Activated CD8-positive, alpha-beta memory T cell treated with anti-CD3 and anti-CD28 coated beads for 36 hours (primary cell): ENCODE results near the gene SLC6A5. TPM values are rescaled to one million over a fixed set of nuclear protein-coding genes. Genes with fewer than 3 reads are reported as not detected.

Experiments
- CTCF ChIA-PET: fragments of 350-600 bp; sonication (Branson Sonifier 250); formaldehyde crosslinking; loops from one replicate; lab custom pipeline; 2021; ENCODE audit warnings: antibody characterized with exemption; lab: Charles Lee
- POLR2A ChIA-PET: fragments of 350-600 bp; sonication (Branson Sonifier 250); formaldehyde crosslinking; loops from one replicate; lab custom pipeline; 2021; ENCODE audit warnings: antibody characterized with exemption; lab: Charles Lee
- total RNA-seq, 2 experiments: library from RNA; stranded (reverse); gene quantifications; one replicate each; pipeline ENCODE4 v1.2.3, GENCODE V29; 2021

The SLC6A5 gene
- total RNA-seq, 2 experiments from 2014 or later: not detected

GRCh38 chr11:20616920-20617319 lies 17.5 kb downstream of the SLC6A5 start:
- POLR2A ChIA-PET: no interaction called here
- CTCF ChIA-PET: no interaction called here

GRCh38 chr11:20617346-20618005 lies 18.1 kb downstream of the SLC6A5 start:
- CTCF ChIA-PET: no interaction called here
- POLR2A ChIA-PET: no interaction called here

- POLR2A ChIA-PET: no interaction called here
- CTCF ChIA-PET: no interaction called here
These were observed 18.7 kb downstream of the SLC6A5 start for GRCh38 chr11:20618083-20618482.

- ChIA-PET POLR2A (no interaction called here), CTCF (no interaction called here)
These were observed 21.6 kb downstream of the SLC6A5 start for GRCh38 chr11:20620988-20621387.

- CTCF ChIA-PET: no interaction called here
- POLR2A ChIA-PET: no interaction called here
These were observed 22.3 kb downstream of the SLC6A5 start for GRCh38 chr11:20621679-20622078.

GRCh38 chr11:20623252-20623651 lies 23.8 kb downstream of the SLC6A5 start:
- ChIA-PET POLR2A (no interaction called here), CTCF (no interaction called here)

GRCh38 chr11:20626279-20626678 lies 26.9 kb downstream of the SLC6A5 start:
- ChIA-PET CTCF (no interaction called here), POLR2A (no interaction called here)

GRCh38 chr11:20627026-20627425 lies 27.6 kb downstream of the SLC6A5 start:
- CTCF ChIA-PET: no interaction called here
- POLR2A ChIA-PET: no interaction called here

- ChIA-PET CTCF (no interaction called here), POLR2A (no interaction called here)
These were observed 28.3 kb downstream of the SLC6A5 start for GRCh38 chr11:20627701-20628100.

- CTCF ChIA-PET: no interaction called here
- POLR2A ChIA-PET: no interaction called here
These were observed 32.2 kb downstream of the SLC6A5 start for GRCh38 chr11:20631519-20632168.

- CTCF ChIA-PET: no interaction called here
- POLR2A ChIA-PET: no interaction called here
These were observed 32.7 kb downstream of the SLC6A5 start for GRCh38 chr11:20632169-20632532.

- ChIA-PET CTCF (interaction anchor here (1.4 kb wide), 1 partner anchor 13 kb away, joined by 3 read pairs; no protein-coding TSS in a partner anchor), POLR2A (no interaction called here)
These were observed 34.6 kb downstream of the SLC6A5 start for GRCh38 chr11:20634044-20634443.

GRCh38 chr11:20634781-20635180 lies 35.4 kb downstream of the SLC6A5 start:
- CTCF ChIA-PET: interaction anchor here (1.4 kb wide), 1 partner anchor 12 kb away, joined by 3 read pairs; no protein-coding TSS in a partner anchor
- POLR2A ChIA-PET: no interaction called here

- POLR2A ChIA-PET: no interaction called here
- CTCF ChIA-PET: interaction anchor here (0.5 to 1.9 kb wide), 2 partner anchors 9 to 10 kb away, joined by 3 to 5 read pairs; no protein-coding TSS in a partner anchor
These were observed 38.7 kb downstream of the SLC6A5 start for GRCh38 chr11:20638074-20638473.

GRCh38 chr11:20639688-20640087 lies 40.3 kb downstream of the SLC6A5 start:
- CTCF ChIA-PET: interaction anchor here (1.9 kb wide), 1 partner anchor 8 kb away, joined by 5 read pairs; no protein-coding TSS in a partner anchor
- POLR2A ChIA-PET: no interaction called here

GRCh38 chr11:20640401-20640800 lies 41.0 kb downstream of the SLC6A5 start:
- POLR2A ChIA-PET: no interaction called here
- CTCF ChIA-PET: no interaction called here

- ChIA-PET CTCF (no interaction called here), POLR2A (no interaction called here)
These were observed 45.0 kb downstream of the SLC6A5 start for GRCh38 chr11:20644360-20644759.

- ChIA-PET POLR2A (no interaction called here), CTCF (interaction anchor here (1.1 to 1.7 kb wide), 3 partner anchors 9 to 14 kb away, joined by 3 to 5 read pairs (median 4); no protein-coding TSS in a partner anchor)
These were observed 48.7 kb downstream of the SLC6A5 start for GRCh38 chr11:20647976-20648565.

- ChIA-PET POLR2A (no interaction called here), CTCF (no interaction called here)
These were observed 52.9 kb downstream of the SLC6A5 start for GRCh38 chr11:20652150-20652806.

GRCh38 chr11:20654038-20654437 lies 54.6 kb downstream of the SLC6A5 start:
- POLR2A ChIA-PET: no interaction called here
- CTCF ChIA-PET: no interaction called here
